Measurements from ENCODE around the gene DCP2. TPM values are rescaled to one million over a fixed set of nuclear protein-coding genes. Genes with fewer than 3 reads are reported as not detected.
"Not testable (repeated sequence)": the region's sequence is repeated elsewhere in the genome, so short reads cannot be mapped to it uniquely, and the experiment has no call there.

Gene DCP2
- total RNA-seq, 1 donor, result 101 TPM

DNA sequence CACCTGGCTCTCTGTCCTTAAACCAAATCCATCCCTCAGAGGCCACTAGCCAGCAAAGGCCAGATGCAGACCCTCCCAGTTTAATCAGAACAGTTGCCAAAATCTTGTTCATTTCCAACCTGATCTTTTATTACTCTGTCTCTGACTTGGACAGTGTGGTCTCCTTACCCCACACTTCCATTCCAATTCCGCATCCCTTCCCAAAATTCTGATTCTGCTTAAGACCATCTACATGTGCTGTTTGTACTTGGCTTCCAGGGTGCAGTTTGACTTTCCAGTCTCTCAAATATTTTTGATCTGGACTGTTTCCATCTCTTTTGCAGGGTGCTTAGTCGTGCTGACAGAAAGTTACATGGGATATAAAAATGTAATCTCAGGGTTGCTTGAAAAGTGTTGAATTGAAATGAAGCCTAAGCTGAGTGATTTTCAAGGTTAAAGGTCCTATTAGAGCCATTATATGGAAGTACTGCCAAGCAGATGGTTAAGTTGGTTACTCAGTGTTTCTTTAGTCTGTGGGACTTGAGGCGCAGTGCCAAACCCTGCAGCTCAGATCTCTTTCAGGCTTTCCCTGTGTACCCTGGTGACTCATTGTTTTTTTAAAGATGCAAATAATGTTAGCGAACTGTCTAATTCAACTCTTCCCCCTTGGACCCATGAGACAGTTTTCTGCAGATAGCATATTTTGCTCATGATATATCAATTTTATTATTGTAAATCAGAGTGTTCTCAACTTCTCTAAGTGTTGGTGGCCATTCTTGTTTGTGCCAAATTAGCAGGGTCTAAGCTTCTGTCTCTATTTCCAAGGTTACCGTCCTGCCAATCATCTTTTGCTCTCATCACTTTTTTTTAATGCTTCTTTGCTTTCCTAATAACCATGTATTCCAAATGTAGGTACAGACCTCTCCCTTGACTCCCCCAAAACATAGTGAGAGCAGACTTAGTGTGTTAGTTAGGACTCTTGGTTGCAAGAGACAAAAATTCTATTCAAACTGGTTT lies 18.2 kb upstream of the DCP2 start:
- no peaks in the 10 kb centered on the region for H3K27me3 ChIP-seq (ENCODE audit: insufficient read depth, low read length)
- H3K4me1 ChIP-seq (ENCODE audit: insufficient read depth, low read length), result peaks cover 20% of the 10 kb centered on the region
- no peak overlapping the region for H3K4me3 ChIP-seq (ENCODE audit: low read length)
- H3K9me3 ChIP-seq (ENCODE audit: low read depth, low read length), result no peaks in the 10 kb centered on the region

DNA sequence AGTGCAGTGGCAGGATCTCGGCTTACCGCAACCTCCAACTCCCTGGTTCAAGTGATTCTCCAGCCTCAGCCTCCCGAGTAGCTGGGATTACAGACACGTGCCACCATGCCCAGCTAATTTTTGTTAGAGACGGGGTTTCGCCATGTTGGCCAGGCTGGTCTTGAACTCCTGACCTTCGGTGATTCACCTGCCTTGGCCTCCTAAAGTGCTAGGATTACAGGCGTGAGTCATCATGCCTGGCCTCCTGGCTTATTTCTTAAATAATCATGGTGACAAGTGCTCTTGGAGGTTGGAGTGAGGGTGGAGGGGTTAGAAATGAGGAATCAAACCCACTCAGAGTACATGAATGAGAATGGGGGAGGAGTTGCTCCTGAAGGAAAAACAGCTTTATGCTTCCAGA lies 16.7 kb upstream of the DCP2 start:
- not testable (repeated sequence) for H3K4me3 ChIP-seq (ENCODE audit: low read length); H3K9me3 ChIP-seq (ENCODE audit: low read depth, low read length); H3K27me3 ChIP-seq (ENCODE audit: insufficient read depth, low read length)
- peaks cover 28% of the 10 kb centered on the region for H3K4me1 ChIP-seq (ENCODE audit: insufficient read depth, low read length)

DNA sequence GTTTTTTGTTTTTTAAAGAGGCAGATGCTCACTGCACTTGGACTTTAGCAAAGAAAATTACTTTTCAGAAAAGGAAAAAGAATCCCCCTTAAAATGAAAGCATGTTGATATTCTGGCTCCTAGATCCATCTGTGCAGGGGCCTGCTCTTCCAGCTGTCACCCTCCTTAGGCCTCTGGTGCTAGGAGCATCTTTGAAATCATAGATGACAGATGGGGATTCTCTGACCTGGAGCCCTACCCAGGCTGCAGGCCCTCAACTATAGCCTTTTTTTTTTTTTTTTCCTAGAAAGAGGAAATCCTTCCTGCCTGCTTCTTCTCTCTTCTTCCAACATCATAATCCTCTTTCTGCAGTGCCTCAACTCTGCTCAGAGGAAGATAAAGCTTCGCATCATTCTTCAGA lies 16.3 kb upstream of the DCP2 start:
- H3K4me3 ChIP-seq (ENCODE audit: low read length), result no peak overlapping the region
- no peaks in the 10 kb centered on the region for H3K27me3 ChIP-seq (ENCODE audit: insufficient read depth, low read length)
- H3K4me1 ChIP-seq (ENCODE audit: insufficient read depth, low read length), result peaks cover 28% of the 10 kb centered on the region
- H3K9me3 ChIP-seq (ENCODE audit: low read depth, low read length), result no peaks in the 10 kb centered on the region

DNA sequence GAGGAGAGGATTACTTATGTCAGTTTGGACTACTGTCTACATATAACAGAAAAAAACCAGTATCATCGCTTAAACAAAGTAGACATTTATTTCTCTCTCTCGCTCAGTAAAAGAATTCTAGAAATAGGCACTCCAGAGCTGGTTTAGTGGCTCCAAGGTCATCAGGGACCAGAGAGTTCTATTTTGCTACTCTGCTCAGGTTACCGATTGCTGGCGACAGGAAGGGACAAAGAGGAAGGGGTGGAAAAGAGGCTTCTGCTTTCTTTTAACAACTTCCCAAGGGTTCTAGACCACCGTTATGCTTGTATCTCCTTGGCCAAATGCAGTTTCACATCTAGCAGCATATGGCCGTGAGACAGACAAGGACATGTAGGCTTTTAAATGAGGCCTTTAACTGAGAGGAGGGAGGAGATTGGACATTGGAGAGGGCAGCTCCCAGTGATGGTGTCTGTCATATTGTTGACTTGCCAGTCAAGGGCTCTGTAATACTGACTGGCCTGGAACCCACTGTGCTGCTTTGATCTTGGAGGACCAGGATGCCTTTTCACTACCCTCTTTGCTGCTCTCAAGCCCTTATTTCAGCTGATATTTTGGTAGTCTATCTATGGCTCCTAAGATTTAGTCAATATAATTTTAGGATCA lies 15.6 kb upstream of the DCP2 start:
- peaks cover 28% of the 10 kb centered on the region for H3K4me1 ChIP-seq (ENCODE audit: insufficient read depth, low read length)
- no peaks in the 10 kb centered on the region for H3K9me3 ChIP-seq (ENCODE audit: low read depth, low read length)
- no peaks in the 10 kb centered on the region for H3K27me3 ChIP-seq (ENCODE audit: insufficient read depth, low read length)
- no peak overlapping the region for H3K4me3 ChIP-seq (ENCODE audit: low read length)

DNA sequence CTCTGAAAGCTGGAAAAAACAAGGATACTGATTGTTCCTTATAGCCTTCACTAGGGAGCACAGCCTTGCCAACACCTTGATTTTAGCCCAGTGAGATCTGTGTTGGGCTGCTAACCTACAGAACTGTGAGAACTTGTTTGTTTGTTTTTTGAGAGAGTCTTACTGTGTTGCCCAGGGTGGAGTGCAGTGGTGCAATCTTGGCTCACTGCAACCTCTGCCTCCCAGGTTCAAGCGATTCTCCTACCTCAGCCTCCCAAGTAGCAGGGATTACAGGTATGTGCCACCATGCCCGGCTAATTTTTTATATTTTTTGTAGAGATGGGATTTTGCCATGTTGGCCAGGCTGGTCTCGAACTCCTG lies 13.2 kb upstream of the DCP2 start:
- H3K27me3 ChIP-seq (ENCODE audit: insufficient read depth, low read length); H3K4me3 ChIP-seq (ENCODE audit: low read length); H3K9me3 ChIP-seq (ENCODE audit: low read depth, low read length): not testable (repeated sequence)
- H3K4me1 ChIP-seq (ENCODE audit: insufficient read depth, low read length), result peaks cover 23% of the 10 kb centered on the region

DNA sequence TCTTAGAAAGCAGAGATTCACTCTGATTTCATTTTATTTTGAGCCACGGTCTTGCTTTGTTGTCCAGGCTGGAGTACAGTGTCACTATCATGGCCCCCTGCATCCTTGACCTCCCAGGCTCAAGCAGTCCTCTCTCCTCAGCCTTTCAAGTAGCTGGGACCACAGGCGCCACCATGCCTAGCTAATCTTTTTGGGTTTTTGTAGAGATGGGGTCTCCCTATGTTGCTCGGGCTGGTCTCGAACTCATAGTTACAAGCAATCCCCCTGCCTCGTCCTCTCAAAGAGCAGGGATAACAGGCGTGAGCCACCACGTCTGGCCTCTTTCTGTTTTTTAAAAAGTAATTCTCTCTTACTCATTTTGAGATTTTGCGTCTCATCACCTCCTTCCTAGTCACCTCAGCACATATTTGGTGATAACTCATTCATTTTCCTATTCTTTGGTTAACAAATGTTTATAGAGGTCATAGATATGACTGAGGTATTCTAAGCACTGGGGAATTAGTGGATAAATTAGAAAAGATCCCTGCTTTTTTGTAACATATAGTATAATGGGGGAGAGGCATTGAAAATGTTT lies 10.8 kb upstream of the DCP2 start:
- peaks cover 16% of the 10 kb centered on the region for H3K4me1 ChIP-seq (ENCODE audit: insufficient read depth, low read length)
- no peak overlapping the region for H3K4me3 ChIP-seq (ENCODE audit: low read length)
- no peaks in the 10 kb centered on the region for H3K9me3 ChIP-seq (ENCODE audit: low read depth, low read length)
- no peaks in the 10 kb centered on the region for H3K27me3 ChIP-seq (ENCODE audit: insufficient read depth, low read length)

DNA sequence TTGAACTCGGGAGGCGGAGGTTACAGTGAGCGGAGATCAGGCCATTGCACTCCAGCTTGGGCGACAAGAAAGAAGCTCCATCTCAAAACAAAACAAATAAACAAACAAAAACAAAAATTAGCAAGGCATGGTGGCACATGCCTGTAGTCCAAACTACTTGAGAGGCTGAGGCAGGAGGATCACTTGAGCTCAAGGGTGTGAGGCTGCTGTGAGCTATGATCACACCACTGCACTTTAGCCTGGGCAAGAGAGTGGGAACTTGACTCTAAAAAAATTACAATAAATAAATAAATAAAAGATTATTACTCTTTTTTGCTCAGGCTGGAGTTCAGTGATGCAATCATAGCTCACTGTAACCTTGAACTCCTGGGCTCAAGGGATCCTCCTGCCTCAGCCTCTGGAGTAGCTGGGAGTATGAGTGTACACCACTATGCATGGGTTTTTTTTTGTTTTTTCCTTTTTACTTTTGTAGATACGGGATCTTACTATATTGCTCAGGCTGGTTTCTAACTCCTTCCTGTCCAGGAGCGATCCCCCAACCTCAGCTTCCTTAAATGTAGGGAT lies 9.0 kb upstream of the DCP2 start:
- no peaks in the 10 kb centered on the region for H3K27me3 ChIP-seq (ENCODE audit: insufficient read depth, low read length)
- H3K9me3 ChIP-seq (ENCODE audit: low read depth, low read length), result no peaks in the 10 kb centered on the region
- H3K4me1 ChIP-seq (ENCODE audit: insufficient read depth, low read length), result peaks cover 12% of the 10 kb centered on the region
- H3K4me3 ChIP-seq (ENCODE audit: low read length), result no peak overlapping the region

DNA sequence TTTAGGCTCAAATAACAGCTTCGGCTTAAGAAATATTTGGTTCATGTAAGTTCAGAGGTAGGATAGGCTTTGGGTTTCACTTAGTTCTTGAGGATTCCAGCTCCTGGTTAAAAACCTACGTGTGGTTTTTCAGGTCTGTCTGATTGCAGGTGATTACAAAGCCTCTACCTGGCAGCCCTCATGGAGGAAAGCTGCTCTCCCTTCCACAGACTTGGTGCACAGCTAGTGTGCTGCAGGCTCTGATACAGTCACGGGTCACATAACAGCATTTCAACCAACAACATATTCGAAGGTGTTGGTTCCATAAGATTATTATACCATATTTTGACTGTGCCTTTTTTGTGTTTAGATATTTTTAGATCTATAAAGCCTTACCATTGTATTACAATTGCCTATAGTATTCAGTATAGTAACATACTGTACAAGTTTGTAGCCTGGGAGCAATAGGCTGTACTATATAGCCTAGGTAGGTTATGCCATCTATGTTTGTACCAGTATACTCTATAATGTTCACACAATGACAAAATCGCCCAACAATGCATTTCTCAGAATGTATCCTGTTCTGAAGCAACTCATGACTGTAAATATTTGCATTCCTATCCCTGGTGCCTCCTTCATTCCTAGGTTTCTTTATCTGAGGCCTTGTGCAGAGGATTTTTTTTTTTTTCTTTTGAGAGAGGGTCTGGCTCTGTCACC lies 8.0 kb upstream of the DCP2 start:
- H3K9me3 ChIP-seq (ENCODE audit: low read depth, low read length), result no peaks in the 10 kb centered on the region
- H3K4me1 ChIP-seq (ENCODE audit: insufficient read depth, low read length), result peaks cover 6% of the 10 kb centered on the region

DNA sequence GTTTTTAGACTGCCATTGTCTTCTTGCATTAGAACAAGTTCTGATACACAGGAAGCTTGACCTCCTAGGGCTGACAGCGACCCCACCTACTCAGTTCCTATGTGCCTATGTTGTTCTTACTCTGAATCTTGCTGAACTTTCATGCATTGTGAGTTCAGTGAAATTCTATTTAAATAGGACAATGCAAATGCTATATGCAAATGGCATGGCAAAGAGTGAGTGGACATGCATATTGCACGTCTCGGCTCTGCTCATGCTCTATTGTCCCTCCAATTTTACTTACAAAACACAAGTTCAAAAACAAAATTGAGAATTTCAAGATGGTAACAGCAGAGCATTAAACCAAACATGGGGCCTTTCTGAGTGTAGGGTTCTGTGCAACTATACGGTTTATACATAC lies 5.3 kb upstream of the DCP2 start:
- H3K4me1 ChIP-seq (ENCODE audit: insufficient read depth, low read length), result peaks cover 7% of the 10 kb centered on the region
- H3K27me3 ChIP-seq (ENCODE audit: insufficient read depth, low read length), result no peaks in the 10 kb centered on the region
- H3K4me3 ChIP-seq (ENCODE audit: low read length), result no peak overlapping the region
- H3K9me3 ChIP-seq (ENCODE audit: low read depth, low read length), result no peaks in the 10 kb centered on the region

More for the DNA sequence above, 8.0 kb upstream of the DCP2 start:
- Histone ChIP-seq H3K27me3 (ENCODE audit: insufficient read depth, low read length) (no peaks in the 10 kb centered on the region), H3K4me3 (ENCODE audit: low read length) (no peak overlapping the region)

DNA sequence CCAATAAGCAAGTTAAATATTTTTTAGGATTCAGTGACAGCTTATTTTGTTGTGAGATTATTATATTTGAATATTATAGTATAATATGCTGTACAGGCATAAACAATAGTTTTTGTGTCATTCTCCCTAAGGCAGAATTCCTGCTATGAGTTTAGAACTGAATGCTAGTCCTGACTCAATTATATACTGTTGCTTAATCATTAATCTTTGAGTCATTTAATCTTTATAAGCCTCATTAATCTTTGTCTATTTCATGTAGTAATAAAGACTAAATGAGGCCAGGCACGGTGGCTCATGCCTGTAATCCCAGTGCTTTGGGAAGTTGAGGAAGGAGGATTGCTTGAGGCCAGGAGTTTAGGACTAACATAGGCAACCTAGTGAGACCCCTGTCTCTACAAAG lies 3.6 kb upstream of the DCP2 start:
- H3K27me3 ChIP-seq (ENCODE audit: insufficient read depth, low read length), result no peaks in the 10 kb centered on the region
- H3K9me3 ChIP-seq (ENCODE audit: low read depth, low read length), result no peaks in the 10 kb centered on the region
- H3K4me1 ChIP-seq (ENCODE audit: insufficient read depth, low read length), result peaks cover 13% of the 10 kb centered on the region
- no peak overlapping the region for H3K4me3 ChIP-seq (ENCODE audit: low read length)

DNA sequence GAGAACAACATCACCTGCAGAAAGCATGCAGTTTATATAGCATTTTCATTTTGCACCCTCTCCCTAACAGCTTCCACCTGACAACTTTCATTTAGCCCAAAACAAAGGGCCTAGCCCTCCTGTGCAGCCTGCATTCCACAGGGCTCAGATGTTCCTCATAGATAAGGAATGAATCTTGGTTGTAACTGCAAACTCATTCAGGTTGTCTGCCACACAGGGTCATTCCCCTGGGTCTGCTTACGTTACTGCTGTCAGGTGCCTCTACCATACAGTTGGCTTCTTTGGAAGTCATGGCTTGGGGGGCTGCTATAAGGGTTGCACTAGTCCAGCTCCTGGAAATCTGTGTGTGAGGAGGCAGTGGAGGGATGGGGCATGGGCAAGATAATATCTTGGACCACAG lies 2.7 kb upstream of the DCP2 start:
- Histone ChIP-seq H3K27me3 (ENCODE audit: insufficient read depth, low read length) (no peaks in the 10 kb centered on the region), H3K4me3 (ENCODE audit: low read length) (no peak overlapping the region), H3K4me1 (ENCODE audit: insufficient read depth, low read length) (peaks cover 16% of the 10 kb centered on the region), H3K9me3 (ENCODE audit: low read depth, low read length) (no peaks in the 10 kb centered on the region)

DNA sequence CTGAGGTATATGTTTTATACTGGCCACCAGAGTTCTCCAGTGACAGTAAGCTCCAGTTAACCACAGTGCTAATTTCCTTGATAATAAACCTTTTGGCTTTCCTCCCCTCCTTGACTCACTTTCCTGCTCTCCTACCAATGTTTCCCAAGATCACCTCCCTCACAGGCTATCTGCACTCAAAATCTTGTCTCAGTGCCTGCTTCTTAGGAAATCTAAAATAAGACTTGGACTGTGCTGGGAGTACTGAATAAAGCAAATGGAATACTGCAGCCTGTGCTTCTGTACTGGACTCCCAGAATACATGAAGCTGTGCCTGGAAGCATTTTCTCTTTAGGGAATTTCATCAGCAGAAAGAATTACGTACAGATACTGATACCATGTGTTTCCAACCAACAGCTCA lies 1.7 kb upstream of the DCP2 start:
- peaks cover 20% of the 10 kb centered on the region for H3K4me1 ChIP-seq (ENCODE audit: insufficient read depth, low read length)
- H3K4me3 ChIP-seq (ENCODE audit: low read length), result no peak overlapping the region
- no peaks in the 10 kb centered on the region for H3K9me3 ChIP-seq (ENCODE audit: low read depth, low read length)
- no peaks in the 10 kb centered on the region for H3K27me3 ChIP-seq (ENCODE audit: insufficient read depth, low read length)

DNA sequence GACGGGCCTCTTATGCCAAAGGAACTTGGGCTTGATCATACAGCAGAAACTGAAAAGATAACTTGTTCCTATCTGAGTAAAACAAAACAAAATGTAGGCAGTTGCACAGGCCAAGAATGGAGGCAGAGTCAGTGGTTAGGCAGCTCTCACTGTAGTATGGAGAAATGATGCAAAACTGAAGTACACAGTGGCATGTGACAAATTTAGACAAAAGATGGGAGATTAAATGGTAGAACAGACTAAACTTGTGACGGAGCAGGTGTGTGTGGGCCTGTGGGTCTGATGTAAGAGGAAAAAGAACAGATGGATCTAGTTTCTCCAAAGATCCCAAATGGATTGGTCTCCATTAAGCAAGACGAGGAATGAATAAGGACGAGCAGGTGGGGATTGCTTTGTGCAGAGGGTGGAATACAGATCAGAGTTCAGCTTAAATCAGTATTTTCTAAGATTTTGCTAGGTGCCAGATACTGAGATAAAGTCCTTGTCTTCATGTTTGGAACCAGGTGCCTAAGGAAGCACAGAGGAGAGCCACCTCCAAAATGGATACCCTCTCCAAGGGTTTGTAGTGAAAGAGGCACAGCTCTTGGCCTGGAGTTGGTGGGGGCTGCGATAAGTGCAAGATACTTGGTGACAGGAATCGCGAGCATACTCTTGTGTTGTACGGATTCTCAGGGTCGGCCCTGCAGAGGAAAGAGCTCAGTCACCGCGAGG lies 722 bp upstream of the DCP2 start:
- no peaks in the 10 kb centered on the region for H3K27me3 ChIP-seq (ENCODE audit: insufficient read depth, low read length)
- H3K4me3 ChIP-seq (ENCODE audit: low read length), result peak overlapping the region; percentile 94
- no peaks in the 10 kb centered on the region for H3K9me3 ChIP-seq (ENCODE audit: low read depth, low read length)
- H3K4me1 ChIP-seq (ENCODE audit: insufficient read depth, low read length), result peaks cover 22% of the 10 kb centered on the region

DNA sequence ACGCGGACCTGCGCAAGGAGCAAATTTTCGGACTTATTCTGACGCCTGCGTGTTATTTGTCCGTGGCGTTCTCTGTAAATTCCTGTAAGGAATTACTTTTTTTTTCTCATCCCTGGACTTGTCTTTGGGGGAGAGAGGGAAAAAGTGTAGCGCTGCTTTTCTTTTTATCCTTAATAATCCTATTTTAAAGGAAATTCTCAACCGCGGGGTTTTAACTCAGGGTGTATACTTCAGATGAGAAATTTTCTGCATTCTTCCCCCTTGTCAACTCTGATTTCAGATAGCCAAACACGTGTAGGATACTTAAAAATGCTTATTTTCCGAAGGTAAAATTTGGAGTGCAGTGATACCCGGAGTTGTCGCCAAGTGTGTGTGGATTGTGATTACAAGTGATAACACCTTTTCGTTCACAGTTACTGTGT lies 853 bp downstream of the DCP2 start:
- Histone ChIP-seq H3K4me1 (ENCODE audit: insufficient read depth, low read length) (peaks cover 24% of the 10 kb centered on the region), H3K27me3 (ENCODE audit: insufficient read depth, low read length) (no peaks in the 10 kb centered on the region), H3K9me3 (ENCODE audit: low read depth, low read length) (no peaks in the 10 kb centered on the region), H3K4me3 (ENCODE audit: low read length) (peak overlapping the region; percentile 94)
